ENCODE data around the gene PCED1A. TPM values are rescaled to one million over a fixed set of nuclear protein-coding genes. Genes with fewer than 3 reads are reported as not detected.

The PCED1A gene
- total RNA-seq, 3 donors from 2014 or later: 23.4 to 38.0 (median 36.6) TPM

GRCh38 chr20:2865630-2866029, 25.2 kb upstream of the PCED1A start:
- intact Hi-C loops (cut with DNase I; ENCODE audit: low total_unique reads): no loop called here
- H3K36me3 ChIP-seq: no peaks in the 10 kb centered on the region
- DNase-seq (ENCODE audit: low spot score in 2 of 2): no peak
- H3K4me3 ChIP-seq: no peak overlapping the region
- H3K27me3 ChIP-seq: no peaks in the 10 kb centered on the region
- H3K9me3 ChIP-seq: no peaks in the 10 kb centered on the region
- H3K4me1 ChIP-seq: no peaks in the 10 kb centered on the region
- TF ChIP-seq CTCF (IDR thresholded peaks at IDR 0.05) (no peak), POLR2A (IDR thresholded peaks at IDR 0.05) (no peak), POLR2AphosphoS5 (IDR thresholded peaks at IDR 0.05) (no peak)
- H3K27ac ChIP-seq: no peak overlapping the region

- intact Hi-C loops (cut with DNase I; ENCODE audit: low total_unique reads): no loop called here
- H3K27me3 ChIP-seq: no peaks in the 10 kb centered on the region
- H3K4me3 ChIP-seq: no peak overlapping the region
- no peak overlapping the region for H3K27ac ChIP-seq
- no peak for DNase-seq (ENCODE audit: low spot score in 2 of 2)
- H3K36me3 ChIP-seq: no peaks in the 10 kb centered on the region
- no peaks in the 10 kb centered on the region for H3K4me1 ChIP-seq
- no peaks in the 10 kb centered on the region for H3K9me3 ChIP-seq
- TF ChIP-seq POLR2A (IDR thresholded peaks at IDR 0.05) (no peak), CTCF (IDR thresholded peaks at IDR 0.05) (no peak), POLR2AphosphoS5 (IDR thresholded peaks at IDR 0.05) (no peak)
Measured at GRCh38 chr20:2865101-2865500, 24.6 kb upstream of the PCED1A start.

GRCh38 chr20:2864626-2865025, 24.2 kb upstream of the PCED1A start:
- H3K27ac ChIP-seq: no peak overlapping the region
- no peaks in the 10 kb centered on the region for H3K9me3 ChIP-seq
- H3K27me3 ChIP-seq: no peaks in the 10 kb centered on the region
- H3K36me3 ChIP-seq: no peaks in the 10 kb centered on the region
- intact Hi-C loops (cut with DNase I; ENCODE audit: low total_unique reads): no loop called here
- no peaks in the 10 kb centered on the region for H3K4me1 ChIP-seq
- no peak for TF ChIP-seq POLR2A (IDR thresholded peaks at IDR 0.05)
- TF ChIP-seq POLR2AphosphoS5 (IDR thresholded peaks at IDR 0.05): no peak
- TF ChIP-seq CTCF (IDR thresholded peaks at IDR 0.05): no peak
- DNase-seq (ENCODE audit: low spot score in 2 of 2): no peak
- no peak overlapping the region for H3K4me3 ChIP-seq

- intact Hi-C loops (cut with DNase I; ENCODE audit: low total_unique reads): no loop called here
- Histone ChIP-seq H3K27ac (no peak overlapping the region), H3K4me3 (no peak overlapping the region), H3K27me3 (no peaks in the 10 kb centered on the region), H3K36me3 (no peaks in the 10 kb centered on the region), H3K9me3 (no peaks in the 10 kb centered on the region), H3K4me1 (no peaks in the 10 kb centered on the region)
- TF ChIP-seq POLR2AphosphoS5 (IDR thresholded peaks at IDR 0.05): no peak
- no peak for TF ChIP-seq POLR2A (IDR thresholded peaks at IDR 0.05)
- TF ChIP-seq CTCF (IDR thresholded peaks at IDR 0.05): no peak
- DNase-seq (ENCODE audit: low spot score in 2 of 2): no peak
Measured at GRCh38 chr20:2859330-2860121, 19.1 kb upstream of the PCED1A start.

- DNase-seq (ENCODE audit: low spot score in 2 of 2): no peak
- Histone ChIP-seq H3K4me1 (no peaks in the 10 kb centered on the region), H3K27ac (no peak overlapping the region), H3K27me3 (no peaks in the 10 kb centered on the region), H3K36me3 (no peaks in the 10 kb centered on the region), H3K4me3 (no peak overlapping the region), H3K9me3 (no peaks in the 10 kb centered on the region)
- intact Hi-C loops (cut with DNase I; ENCODE audit: low total_unique reads): no loop called here
- TF ChIP-seq POLR2AphosphoS5 (IDR thresholded peaks at IDR 0.05) (no peak), POLR2A (IDR thresholded peaks at IDR 0.05) (no peak), CTCF (IDR thresholded peaks at IDR 0.05) (no peak)
Measured at GRCh38 chr20:2858591-2858990, 18.1 kb upstream of the PCED1A start.

Measured in breast epithelium (tissue), 4 donors.